CD4-positive, alpha-beta T cell treated with Interferon alpha-2 for 1 hour (primary cell): ENCODE data around the gene IKBIP.
"Not testable (repeated sequence)": the region's sequence is repeated elsewhere in the genome, so short reads cannot be mapped to it uniquely, and the experiment has no call there.

Source experiments
- DNase-seq, 2 donors: peaks; one replicate each; pipeline ENCODE4 v3.0.0-alpha.2; 2020 to 2022

IKBIP gene

GRCh38 chr12:98644712-98645571, at the start of gene IKBIP, which contains the start of gene APAF1:
IKBIP (minus strand) TSS chr12:98644788; CDS start chr12:98644701, 87 bp downstream.
APAF1 (plus strand) TSS chr12:98645290; CDS start chr12:98648360, 3,070 bp downstream.
- peak; percentile 94 to 96 for DNase-seq

- no peak for DNase-seq
These were observed 46.8 kb upstream of the IKBIP start for GRCh38 chr12:98691351-98691750.

- no peak for DNase-seq
These were observed 42.0 kb upstream of the IKBIP start for GRCh38 chr12:98686603-98687002.

DNA sequence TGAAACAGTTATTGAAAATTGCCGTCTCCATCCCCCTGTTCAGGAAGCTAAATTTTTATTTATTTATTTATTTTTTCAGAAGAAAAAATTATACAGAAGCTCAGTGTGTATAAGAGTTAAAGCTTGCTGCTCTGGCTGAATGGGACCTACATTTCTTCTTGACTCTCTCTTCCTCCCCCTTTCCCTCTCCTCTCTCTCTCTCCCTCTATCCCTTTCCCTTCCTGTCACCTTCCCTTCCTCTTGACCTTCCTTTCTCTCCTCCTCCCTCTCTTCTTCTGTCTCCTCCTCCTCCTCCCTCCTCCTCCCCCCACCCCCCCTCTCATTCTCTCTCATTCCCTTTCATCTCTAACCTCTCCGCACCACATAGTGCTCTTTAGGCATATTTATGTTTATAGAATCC, 39.6 kb upstream of the IKBIP start:
- DNase-seq = no peak

DNA sequence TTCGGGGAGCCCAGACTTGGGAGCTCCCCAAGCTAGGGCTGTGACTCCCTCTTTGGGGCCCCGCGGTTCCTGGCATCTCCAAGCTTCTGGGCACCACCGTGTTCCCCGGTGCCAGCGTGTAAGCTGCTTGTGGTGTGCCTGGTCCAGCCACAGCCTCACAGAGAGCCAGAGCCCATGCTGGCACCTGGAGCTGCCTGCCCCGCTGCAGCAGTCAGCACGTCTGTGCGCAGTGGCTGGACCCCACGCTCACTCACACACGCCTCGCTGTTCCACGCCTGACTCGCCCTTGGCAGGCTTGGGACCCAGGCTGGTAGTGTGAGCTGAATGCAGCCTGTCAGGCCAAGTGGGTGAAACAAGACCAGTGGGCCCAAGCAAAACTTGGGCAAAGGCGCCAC, 35.0 kb upstream of the IKBIP start:
- no peak for DNase-seq

DNA sequence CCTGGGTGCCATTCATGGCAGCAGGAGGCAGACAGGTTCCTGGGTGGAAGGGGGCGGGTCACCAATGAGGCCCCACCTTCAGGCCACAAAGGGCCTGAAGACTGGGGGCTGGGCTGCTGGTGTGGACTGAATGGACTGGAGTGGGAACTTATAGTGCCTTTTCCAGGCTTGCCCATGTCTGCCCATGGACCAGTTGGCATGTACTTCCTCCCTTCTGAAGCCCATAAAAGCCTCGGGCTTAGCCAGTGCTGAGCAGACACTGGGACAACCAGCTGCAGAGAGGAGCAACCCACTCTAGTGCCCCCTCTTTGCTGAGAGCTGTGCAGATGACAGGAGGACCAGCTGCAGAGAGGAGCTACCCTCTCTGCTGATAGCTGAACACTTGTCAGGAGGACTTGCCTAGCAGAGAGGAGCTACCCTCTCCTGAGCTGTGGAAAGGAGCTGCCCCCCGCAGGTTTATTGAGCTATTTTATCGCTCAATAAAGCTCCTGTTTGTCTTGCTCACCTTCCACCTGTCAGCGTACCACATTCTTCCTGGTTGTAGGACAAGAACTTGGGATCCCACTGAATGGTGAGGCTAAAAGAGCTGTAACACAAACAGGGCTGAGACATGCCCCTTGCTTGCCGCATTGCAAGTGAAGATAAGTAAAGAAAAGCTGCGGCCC, 34.5 kb upstream of the IKBIP start:
- DNase-seq = no peak

DNA sequence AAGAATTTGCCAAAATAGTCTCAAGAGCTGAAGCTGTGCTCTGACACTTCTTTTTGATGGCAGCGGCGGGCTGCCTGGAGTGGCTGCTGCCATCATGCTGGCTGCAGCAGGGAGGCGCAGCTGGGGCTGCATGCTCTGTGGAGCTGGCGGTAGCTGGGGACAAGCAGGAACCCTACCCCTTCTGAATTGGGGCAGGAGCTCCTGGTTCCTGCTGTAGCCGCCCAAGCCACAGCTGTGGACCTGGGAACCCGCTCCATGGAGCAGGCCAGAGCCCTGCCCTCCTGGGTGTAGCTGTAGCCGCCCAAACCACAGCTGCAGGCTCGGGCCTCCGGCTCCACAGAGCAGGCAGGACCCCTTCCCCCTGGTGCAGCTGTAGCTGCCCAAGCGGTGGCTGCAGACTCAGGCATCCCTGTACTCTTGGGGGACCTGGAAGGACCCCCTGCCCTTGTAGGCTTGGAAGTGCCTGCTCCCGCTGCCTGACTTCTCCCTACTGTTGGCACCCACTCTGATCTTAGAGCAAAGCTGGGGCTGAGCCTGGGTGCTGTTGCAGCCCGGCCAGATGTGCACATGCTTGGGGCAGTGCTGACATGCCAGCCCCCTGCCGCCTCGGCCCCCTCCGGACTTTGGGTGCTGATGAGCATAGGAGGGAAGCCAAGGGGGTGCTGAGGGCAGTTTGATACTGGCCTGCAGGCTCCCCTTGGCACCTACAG, 33.8 kb upstream of the IKBIP start:
- DNase-seq = no peak

DNA sequence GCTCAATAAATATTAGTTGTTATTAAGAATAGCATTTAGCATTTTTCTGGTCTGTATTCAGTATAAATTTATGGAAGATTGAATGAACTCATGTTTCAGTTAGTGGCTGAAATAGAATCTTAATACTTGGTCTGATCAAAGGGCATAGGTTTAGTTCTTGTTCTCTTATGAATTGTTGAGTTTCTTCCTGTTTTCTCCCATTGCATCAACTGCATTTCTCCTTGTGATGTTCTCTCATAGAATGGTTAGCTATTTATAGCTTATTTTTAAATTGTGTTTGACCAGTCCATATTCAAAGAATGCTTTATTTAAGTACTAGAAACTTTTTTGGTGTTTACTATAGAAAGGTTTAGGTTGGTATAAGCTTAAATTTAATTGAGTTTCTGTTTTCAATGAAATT, 30.3 kb upstream of the IKBIP start:
- DNase-seq = no peak

- DNase-seq = no peak
These were observed 26.9 kb upstream of the IKBIP start for GRCh38 chr12:98671459-98671858.

DNA sequence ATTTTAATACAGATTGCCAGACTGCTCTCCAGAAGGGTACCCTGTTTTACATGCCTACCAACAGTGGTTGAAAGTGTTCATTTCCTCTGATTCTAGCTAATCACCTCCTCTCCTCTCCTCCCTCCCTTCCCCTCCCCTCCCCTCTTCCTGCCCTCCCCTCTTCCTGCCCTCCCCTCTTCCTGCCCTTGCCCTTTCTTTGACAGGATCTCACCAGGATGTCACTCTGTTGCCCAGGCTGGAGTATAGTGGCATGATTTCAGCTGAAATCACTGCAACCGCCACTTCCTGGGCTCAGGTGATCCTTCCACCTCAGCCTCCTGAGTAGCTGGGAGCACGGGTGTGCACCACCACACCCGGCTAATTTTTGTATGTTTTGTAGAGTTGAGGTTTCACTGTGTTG, 25.2 kb upstream of the IKBIP start:
- DNase-seq = peak in 1 of 2 donors; percentile 3

DNA sequence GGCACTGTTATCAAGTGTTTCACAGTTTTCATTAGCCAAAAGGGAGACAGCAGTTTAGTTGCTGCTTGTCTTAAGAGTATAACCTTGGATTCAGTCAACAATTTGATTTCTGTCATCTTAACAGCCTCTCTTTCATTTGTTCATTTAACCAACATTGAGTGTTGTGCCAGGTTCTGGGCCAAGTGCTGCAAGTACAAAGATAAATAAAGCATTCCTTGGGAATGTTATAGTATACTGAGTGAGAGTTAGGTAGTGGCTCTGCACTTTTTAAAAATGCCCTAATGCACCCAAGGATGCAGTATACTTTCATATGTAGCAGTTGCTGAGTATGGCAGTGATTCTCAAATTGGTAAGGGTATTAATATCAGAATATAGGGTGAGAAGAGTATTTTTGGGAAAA, 15.9 kb upstream of the IKBIP start:
- DNase-seq = no peak

- DNase-seq = no peak
These were observed 11.9 kb upstream of the IKBIP start for GRCh38 chr12:98656289-98657101.

DNA sequence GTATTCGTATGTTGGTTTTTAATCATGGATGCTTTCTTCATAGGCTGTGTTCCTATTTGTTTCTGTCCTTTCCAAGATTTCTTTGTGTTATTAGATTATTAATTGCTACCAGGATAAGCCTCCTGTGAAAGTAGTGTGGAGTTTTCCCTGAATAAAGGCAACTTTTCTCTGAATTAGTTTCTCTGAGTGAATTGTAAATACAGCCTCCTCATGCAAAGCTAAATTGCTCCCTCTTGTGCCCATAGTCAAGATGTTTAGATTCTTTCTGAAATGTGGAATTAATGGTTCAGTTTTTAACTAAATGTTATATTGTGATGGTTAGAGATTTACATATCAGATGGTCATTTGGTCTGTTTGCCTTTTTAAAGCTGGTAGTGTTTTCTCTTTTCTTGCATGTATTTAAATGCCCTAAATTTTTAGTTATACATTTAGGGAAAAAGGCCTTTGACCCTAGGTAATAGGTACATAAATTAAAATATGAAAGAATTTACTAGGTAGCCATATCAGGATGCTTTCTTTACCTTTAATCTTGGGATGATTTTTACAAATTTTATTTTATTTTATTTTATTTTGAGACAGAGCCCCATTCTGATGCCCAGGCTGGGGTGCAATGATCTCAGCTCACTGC, 9.4 kb upstream of the IKBIP start:
- DNase-seq = peak in 1 of 2 donors; percentile 71

DNA sequence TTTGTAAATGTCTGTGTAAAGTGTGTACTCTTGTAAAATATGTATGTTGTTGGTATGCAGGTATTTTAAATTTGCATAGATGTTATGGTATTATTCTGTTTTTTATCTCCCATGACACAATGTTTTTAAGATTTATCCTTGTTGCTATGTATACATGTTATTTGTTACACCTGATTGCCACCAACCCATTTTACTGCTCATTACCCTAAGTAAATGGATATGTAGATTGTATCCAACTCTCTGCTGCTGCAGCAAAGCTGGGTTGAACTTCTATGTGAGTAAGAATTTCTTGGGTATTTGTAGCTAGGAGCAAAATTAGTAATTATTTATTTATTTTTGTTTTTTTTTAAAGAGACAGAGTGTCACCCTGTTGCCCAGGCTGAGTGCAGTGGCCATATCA, 6.7 kb upstream of the IKBIP start:
- DNase-seq = no peak

DNA sequence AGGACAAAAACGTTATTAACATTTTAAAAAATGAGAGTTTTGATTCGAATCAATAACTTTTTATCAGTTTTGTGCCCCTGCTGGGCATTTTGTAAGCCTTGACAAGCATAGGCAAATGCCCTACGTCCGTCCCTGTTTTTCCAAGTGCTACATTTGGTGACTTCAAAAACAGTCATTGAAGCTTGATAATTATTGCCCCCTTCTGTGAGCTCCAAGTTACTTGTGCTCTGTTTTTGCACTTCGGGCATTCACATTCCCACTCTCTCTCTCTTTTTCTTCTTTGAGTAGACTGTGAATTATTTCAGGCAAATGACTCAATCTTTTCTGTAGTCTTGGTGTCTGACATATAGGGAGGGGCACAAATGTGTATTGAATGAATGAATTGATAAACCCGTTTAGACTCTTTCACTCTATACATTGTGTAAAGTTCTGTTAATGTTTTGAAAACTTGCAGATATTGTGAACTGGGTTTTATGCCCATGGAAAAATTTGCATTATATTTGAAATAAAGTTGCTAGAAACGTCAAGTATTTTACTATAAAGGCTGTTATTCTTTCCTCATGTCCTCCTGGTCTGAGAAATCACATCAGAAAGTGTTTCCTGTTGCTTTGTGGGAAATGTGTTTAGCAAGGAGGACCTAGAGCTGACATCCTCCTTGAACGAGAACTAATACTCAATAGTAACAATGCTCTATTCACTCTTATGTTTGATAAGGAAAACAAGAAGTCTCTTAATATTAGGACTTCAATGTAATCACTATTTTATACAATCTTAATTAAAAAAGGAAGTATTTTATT, 1.9 kb upstream of the IKBIP start:
- DNase-seq = peak in 1 of 2 donors; percentile 13

DNA sequence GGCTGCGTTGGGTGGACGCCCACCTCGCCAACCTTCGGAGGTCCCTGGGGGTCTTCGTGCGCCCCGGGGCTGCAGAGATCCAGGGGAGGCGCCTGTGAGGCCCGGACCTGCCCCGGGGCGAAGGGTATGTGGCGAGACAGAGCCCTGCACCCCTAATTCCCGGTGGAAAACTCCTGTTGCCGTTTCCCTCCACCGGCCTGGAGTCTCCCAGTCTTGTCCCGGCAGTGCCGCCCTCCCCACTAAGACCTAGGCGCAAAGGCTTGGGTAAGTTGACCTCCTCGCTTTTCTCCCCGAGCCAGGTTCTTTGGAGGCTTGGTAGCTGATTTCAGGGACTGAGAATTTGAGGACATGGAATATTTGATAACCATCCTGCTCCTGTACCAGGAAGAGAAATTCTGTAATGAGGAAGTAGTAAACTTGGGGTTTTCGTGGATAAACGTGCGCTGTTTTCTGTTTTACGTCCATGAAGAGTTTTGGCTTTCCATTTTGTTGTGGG, 1.0 kb upstream of the IKBIP start:
- peak in 1 of 2 donors; percentile 10 for DNase-seq

DNA sequence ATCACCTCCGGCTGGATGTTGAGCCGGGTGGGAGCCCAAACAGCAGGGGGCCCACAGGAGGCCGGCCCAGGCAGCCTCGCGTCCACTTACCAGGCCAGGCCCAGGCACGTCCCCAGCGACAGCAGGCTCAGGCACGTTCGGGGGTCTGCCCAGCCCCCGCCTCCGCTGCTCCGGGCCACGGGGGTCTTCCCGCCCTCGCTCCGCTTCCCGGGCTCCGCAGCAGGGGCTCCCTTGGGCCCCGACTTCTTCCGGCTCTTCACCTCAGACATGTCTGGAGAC, 216 bp downstream of the IKBIP start:
- DNase-seq = no peak

DNA sequence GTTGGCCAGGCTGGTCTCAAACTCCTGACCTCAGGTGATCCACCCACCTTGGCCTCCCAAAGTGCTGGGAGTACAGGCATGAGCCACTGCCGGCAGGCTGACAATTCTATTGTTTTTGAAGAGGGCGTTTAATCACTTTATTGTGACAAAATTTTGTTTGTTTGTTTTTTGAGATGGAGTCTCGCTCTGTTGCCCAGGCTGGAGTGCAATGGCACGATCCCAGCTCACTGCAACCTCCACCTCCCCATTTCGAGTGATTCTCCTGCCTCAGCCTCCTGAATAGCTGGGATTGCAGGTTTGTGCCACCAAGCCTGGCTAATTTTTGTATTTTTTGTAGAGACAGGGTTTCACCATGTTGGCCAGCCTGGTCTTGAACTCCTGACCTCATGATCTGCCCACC, 1.8 kb downstream of the IKBIP start:
- not testable (repeated sequence) for DNase-seq

GRCh38 chr12:98639491-98639890, 5.1 kb downstream of the IKBIP start:
- DNase-seq = no peak

DNA sequence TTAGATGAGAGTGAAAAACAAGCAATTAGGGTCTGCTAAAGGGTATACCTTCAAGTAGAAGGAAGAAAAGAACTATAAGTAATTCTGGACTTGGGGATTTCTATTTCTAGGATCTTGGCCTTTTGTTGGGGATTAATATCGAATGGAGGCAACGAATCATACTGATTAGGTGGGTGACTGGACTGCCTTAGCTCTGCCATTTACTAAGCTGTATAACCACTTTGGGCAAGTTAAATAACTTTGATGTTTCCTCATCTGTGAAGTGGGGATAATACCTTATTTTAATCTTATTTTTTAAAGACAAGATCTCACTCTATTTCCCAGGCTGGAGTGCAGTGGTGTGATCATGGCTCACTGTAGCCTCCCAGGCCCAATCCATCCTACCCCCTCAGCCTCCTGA, 6.6 kb downstream of the IKBIP start:
- DNase-seq = no peak

- no peak for DNase-seq
These were observed 7.5 kb downstream of the IKBIP start for GRCh38 chr12:98637068-98637467.
